Stimulated activated CD4-positive, alpha-beta T cell treated with anti-CD3 and anti-CD28 coated beads, Interleukin-15, amount 100 ng/mL, for 24 hours (primary cell): Measurements from ENCODE around the gene OR14J1.
"Not testable (repeated sequence)": the region's sequence is repeated elsewhere in the genome, so short reads cannot be mapped to it uniquely, and the experiment has no call there.

Experiments used
- DNase-seq: peaks from one replicate; pipeline ENCODE4 v3.0.0-alpha.2; 2020

Gene OR14J1, protein sequence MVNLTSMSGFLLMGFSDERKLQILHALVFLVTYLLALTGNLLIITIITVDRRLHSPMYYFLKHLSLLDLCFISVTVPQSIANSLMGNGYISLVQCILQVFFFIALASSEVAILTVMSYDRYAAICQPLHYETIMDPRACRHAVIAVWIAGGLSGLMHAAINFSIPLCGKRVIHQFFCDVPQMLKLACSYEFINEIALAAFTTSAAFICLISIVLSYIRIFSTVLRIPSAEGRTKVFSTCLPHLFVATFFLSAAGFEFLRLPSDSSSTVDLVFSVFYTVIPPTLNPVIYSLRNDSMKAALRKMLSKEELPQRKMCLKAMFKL

DNA sequence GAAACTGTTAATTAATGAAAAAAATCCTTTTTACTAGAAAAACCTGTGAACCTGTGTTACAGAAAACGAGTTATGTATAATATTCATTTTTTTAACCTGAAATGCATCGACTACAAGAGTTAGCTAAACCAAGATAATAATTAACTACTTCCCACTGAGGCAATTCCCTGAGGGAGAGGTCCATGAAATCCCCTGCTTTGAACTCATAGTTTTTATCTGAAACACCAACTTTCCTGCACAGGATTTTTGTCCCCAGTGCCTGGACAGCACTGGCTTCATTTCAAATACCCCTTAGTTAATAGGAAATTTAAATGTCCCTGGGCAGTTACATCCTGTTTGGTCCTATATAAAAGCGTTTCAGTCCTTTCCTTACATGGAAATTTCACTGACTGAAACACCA lies at the start of gene OR14J1:
TSS of gene OR14J1 (plus strand) at position 386 of the 400 bp plus-strand sequence. CDS start 4,989 bp downstream, outside the sequence.
- DNase-seq: no peak

DNA sequence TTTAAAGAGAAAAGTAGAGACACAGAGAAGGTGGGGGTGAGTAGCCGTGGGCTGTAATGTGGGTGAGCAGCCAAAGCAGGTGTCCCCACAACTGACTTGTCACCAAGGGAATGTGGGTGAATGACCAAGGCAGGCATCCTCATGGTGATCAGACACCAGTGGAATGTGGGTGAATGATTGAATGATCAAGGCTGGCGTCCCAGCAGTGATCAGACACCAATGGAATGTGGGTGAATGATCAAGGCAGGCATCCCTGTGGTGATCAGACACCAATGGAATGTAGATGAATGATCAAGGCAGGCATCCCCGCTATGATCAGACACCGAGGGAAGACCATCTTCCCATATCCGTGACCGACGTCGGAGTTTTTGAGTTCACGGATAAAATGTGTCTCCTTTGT lies 49.8 kb upstream of the OR14J1 start:
- no peak for DNase-seq

DNA sequence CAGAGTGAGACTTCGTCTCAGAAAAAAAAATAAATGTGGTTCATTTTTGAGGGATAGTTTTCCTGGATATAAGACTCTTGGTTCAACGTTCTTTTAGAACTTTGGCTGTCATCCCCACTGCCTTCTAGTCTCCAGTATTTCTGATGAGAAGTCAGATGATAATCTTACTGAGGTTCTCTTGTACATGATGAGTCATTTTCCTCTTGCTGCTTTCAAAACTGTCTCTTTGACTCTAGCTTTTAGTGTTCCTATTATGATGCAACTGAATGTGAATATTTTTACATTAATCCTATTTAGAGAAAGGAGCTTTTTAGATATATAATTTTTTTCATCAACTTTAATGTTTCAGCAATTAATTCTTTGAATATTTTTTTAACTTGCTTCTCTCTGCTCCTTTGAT lies 46.0 kb upstream of the OR14J1 start:
- DNase-seq: no peak

DNA sequence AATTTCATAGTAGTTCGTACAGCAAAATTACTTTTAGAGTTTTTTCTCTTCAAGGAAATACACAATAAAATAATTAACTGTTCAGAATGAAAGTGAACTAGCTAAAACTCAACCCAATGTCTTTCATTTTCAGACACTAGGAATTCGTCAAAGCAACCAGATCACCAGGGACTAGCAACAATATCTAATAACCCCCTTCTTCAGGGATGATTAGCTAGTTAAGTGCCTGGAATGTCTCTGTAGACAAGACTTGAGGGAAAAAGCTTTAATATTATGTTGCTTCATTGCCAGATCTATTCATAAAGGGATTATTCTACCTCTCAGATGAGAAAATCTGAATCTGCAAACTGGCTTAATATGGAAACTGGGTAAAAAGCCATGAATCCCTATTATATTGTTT lies 41.8 kb upstream of the OR14J1 start:
- no peak for DNase-seq

DNA sequence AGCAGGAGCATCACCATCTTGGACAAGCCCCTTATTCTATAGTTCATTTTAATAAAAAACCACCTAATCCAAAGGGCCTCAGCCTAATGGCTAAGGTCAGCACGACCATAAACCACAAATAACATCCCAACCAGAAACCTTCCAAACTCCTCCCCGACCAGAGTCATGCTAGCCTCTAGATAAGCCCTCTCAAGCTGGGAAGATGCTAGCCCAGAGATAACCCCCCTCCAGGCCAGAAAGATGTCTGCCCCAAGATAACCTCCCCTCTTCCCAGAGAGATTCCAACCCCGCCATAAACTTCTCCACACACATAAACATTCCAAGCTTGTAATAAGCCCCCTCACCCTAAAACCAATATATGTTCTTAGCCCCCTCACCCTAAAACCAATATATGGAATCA lies 38.5 kb upstream of the OR14J1 start:
- DNase-seq: no peak

DNA sequence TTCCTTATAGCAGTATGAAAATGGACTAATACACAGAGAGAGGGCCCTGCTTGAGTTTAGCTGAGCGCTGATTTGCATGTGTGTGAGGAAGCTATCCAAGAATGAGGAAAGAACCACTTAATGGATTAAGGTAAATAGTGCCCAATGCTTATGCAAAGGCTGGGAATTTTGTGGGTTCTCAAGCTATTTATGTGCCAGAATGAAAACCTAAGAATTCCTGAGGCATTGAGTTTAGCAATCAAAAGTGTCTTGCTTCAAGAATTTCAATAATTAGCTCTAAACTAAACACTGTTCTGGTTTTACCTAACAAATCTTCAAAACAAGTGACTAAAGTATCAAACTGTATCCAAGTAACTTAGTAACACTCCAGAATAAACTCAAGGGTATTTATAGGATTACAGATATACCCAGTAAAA lies 7.0 kb upstream of the OR14J1 start:
- DNase-seq: no peak

DNA sequence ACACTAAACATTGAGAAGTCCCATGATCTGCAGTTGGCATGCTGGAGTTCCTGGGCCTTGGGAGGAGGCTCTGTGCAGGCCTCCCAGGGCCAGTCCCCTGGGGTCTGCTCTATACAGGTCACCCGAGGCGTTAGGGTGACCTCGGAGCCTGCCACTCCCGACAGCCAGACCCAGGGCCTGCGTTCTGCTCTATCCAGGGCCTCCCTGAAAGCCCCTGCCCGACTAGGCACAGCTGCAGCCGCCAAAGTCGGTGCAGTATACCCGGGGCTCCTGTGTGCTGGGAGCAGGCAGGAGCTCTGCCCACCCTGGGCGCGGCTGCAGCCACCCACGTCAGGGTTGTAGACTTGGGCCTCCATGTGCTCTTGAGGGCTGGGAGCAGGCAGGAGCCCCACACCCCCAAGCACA lies 6.3 kb upstream of the OR14J1 start:
- no peak for DNase-seq

DNA sequence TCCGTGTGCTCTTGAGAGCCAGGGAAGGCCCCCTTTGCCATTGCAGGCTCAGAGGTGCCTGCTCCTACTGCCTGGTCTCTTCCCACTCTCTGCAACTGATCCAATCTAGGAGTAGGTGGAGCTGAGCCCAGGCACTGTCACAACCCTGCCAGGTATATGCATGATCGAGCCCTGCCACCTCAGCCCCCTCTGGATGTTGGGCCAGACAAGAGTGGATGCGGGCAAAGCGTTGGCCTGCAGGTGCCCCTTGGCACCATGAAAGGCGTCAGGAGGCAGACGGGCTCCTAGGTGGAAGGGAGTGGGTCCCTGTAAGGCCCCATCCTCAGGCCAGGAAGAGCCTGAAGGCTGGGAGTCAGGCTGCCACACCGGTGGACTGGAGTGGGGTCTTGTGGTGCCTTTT lies 5.9 kb upstream of the OR14J1 start:
- DNase-seq: no peak

DNA sequence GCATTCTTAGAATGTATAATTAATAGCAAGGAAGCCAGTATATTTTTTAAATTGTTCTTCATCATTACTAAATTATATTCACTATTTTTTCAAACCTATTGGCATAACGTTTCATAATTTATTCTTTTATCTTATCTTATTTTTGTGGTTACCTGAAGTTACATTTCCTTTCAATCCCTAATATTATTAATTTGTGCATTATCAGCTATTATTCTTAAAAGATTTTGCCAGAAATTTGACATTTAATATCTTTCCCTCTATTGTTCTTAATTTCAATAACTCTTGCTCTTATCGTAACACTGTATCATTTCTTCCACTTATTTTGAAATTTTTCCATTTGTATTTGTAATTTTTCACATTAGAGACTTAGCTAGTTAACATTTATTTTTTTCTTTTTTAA lies 18.4 kb downstream of the OR14J1 start:
- no peak for DNase-seq

DNA sequence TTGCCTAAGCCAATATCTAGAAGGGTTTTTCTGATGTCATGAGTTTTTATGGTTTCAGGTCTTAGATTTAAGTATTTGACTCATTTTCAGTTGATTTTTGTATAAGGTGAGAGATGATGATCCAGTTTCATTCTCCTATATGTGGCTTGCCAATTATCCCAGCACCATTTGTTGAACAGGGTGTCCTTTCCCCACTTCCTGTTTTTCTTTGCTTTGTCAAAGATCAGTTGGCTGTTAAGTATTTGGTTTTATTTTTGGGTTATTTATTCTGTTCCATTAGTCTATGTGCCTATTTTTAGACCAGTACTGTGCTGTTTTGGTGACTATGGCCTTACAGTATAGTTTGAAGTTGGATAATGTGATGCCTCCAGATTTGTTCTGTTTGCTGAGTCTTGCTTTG lies 21.8 kb downstream of the OR14J1 start:
- DNase-seq: not testable (repeated sequence)

DNA sequence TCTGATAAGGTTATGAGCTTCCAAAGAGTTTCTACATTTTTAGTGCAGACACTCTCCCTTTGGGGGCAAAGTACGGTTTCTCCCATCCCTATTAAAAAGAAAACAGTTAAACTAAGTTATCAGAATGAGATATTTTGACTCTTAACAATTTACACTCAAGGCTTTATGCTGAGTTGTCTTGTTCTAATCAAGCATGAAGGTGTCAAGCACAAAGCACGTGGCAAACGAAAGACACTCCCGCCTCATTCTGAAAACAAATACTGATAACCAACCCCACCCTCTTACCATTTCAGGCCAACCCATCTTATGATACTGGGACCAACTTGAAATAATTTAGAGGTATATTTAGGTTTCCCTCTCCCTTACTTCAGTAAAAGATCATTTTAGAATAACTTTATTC lies 24.3 kb downstream of the OR14J1 start:
- DNase-seq: no peak

DNA sequence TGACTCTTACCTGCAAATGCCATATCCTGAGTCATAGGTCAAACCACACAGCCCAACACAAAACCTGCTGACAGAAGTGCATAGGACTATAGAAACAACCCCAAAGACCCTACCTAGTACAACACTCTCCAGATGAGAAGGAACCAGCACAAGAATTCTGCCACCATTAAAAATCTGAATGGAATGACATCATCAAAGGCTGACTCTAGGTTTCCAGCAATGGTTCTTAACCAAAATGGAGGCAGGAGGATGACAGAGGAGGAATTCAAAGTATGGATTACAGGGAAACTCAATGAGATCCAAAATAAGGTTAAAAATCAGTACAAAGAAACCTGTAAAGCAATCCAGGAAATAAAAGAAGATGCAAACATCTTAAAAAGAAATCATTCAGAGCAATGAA lies 31.2 kb downstream of the OR14J1 start:
- DNase-seq: no peak

DNA sequence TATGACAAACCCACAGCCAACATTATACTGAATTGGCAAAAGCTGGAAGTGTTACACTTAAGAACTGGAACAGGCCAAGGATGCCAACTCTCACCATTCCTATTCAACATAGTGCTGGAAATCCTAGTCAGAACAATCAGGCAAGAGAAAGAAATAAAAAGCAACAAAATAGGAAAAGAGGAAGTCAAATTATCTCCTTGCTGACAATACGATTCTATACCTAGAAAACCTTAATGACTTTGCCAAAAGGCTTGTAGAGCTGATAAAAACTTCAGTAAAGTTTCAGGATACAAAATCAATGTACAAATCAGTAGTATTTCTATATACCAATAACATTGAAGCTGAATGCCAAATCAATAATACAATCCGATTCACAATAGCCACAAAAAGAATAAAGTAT lies 34.8 kb downstream of the OR14J1 start:
- no peak for DNase-seq

DNA sequence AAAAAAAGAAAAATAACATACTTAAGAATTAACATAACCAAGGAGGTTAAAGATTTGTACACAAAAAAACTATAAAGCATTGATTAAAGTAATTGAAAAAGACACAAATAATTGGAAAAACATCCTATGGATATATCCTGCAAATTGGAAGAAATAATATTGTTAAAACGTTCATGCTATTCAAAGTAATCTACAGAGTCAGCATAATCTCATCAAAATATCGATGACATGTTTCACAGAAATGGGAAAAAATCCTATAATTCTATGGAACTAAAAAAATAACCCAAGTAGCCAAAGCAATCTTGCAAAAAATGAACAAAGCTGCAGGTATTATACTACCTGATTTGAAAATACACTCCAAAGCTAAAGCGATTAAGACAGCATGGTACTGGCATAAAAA lies 43.9 kb downstream of the OR14J1 start:
- no peak for DNase-seq

DNA sequence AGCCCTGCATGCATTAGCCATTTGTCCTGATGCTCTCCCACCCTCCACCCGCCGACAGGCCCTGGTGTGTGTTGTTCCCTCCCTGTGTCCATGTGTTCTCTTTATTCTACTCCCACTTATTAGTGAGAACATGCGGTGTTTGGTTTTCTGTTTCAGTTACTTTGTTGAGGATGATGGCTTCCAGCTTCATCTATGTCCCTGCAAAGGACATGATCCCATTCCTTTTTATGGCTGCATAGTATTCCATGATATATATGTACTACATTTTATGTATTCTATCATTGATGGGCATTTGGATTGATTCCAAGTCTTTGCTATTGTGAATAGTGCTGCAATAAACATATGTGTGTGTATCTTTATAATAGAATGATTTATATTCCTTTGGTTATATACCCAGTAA lies 47.8 kb downstream of the OR14J1 start:
- not testable (repeated sequence) for DNase-seq

DNA sequence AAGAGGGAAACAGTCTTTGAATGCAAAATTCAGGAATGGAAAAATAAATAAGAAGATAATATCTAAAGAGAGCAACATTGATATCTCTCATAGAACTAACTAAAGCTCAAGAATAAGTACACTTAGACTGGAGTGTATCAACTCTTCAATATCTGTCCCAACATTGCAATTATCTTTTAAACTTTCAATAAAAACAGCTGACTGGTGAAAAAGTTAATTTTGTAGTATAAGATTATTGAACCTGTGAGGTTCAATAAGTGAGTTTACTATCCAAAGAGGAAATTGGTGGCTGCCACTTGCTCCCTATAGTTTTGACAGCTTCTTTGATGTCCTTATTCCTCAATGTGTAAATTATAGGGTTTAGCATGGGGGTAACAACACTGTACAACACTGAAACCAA lies 53.5 kb downstream of the OR14J1 start:
- no peak for DNase-seq

DNA sequence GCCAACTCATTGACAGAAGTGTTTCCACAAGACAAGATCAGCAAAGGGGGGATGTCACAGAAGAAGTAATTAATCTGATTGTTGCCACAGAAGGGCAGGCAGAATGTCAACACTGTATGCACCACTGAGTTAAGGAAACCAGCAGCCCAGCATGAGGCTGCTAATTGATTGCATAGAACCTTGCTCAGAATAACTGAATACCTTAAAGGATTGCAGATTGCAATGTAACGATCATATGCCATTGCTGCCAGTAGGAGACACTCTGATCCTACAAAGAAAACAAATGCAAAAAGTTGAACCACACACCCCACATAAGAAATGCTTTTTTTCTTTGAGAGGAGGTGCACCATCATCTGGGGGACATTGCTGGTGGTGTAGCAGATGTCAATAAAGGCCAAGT lies 54.1 kb downstream of the OR14J1 start:
- DNase-seq: no peak
